ENCODE data around the gene EFNA1. TPM values are rescaled to one million over a fixed set of nuclear protein-coding genes. Genes with fewer than 3 reads are reported as not detected.
"Not testable (repeated sequence)": the region's sequence is repeated elsewhere in the genome, so short reads cannot be mapped to it uniquely, and the experiment has no call there.

Gene EFNA1
- polyA plus RNA-seq, 1 donor from 2014 or later, result 0.50 TPM

GRCh38 chr1:155155996-155156643 is 28.4 kb downstream of the EFNA1 start:
- not testable (repeated sequence) for H3K36me3 ChIP-seq (ENCODE audit: insufficient read depth, low read length); H3K4me3 ChIP-seq (ENCODE audit: low read length); H3K9ac ChIP-seq (ENCODE audit: low read length); H3K9me2 ChIP-seq (ENCODE audit: insufficient read depth, low read length); H3K9me3 ChIP-seq (ENCODE audit: low read length); H3K27me3 ChIP-seq (ENCODE audit: insufficient read depth, low read depth, low read length); H3K27ac ChIP-seq (ENCODE audit: low read length); H3F3A ChIP-seq (ENCODE audit: insufficient read depth, low read length, poor library complexity, severe bottlenecking); H2AFZ ChIP-seq (ENCODE audit: low read depth, low read length); H3K4me2 ChIP-seq (ENCODE audit: low read length); H3K79me2 ChIP-seq (replicated peaks; ENCODE audit: insufficient read depth, low read length); H4K20me1 ChIP-seq (ENCODE audit: insufficient read depth)

GRCh38 chr1:155158991-155159390 is 31.3 kb downstream of the EFNA1 start:
- H2AFZ ChIP-seq (ENCODE audit: low read depth, low read length), result no peak overlapping the region
- no peak overlapping the region for H3K4me2 ChIP-seq (ENCODE audit: low read length)
- H3K9me2 ChIP-seq (ENCODE audit: insufficient read depth, low read length), result no peaks in the 10 kb centered on the region
- no peaks in the 10 kb centered on the region for H3K36me3 ChIP-seq (ENCODE audit: insufficient read depth, low read length)
- TF ChIP-seq CTCF (IDR thresholded peaks at IDR 0.05; ENCODE audit: poor library complexity, severe bottlenecking) (no peak), EZH2 (IDR thresholded peaks at IDR 0.05; ENCODE audit: borderline replicate concordance, insufficient read depth, low read length, poor library complexity, severe bottlenecking) (no peak), EP300 (conservative IDR thresholded peaks at IDR 0.05; ENCODE audit: poor library complexity, severe bottlenecking) (no peak), MXI1 (conservative IDR thresholded peaks at IDR 0.05; ENCODE audit: poor library complexity, severe bottlenecking) (no peak), POLR2AphosphoS5 (IDR thresholded peaks at IDR 0.05) (no peak), RAD21 (conservative IDR thresholded peaks at IDR 0.05) (no peak)
- H3K9me3 ChIP-seq (ENCODE audit: low read length), result no peaks in the 10 kb centered on the region
- H3K27me3 ChIP-seq (ENCODE audit: insufficient read depth, low read depth, low read length), result no peaks in the 10 kb centered on the region
- H4K20me1 ChIP-seq (ENCODE audit: insufficient read depth), result no peaks in the 10 kb centered on the region
- no peak overlapping the region for H3K27ac ChIP-seq (ENCODE audit: low read length)
- no peak overlapping the region for H3K4me3 ChIP-seq (ENCODE audit: low read length)
- no peaks in the 10 kb centered on the region for H3K79me2 ChIP-seq (replicated peaks; ENCODE audit: insufficient read depth, low read length)
- no peak overlapping the region for H3K9ac ChIP-seq (ENCODE audit: low read length)
- H3F3A ChIP-seq (ENCODE audit: insufficient read depth, low read length, poor library complexity, severe bottlenecking), result no peaks in the 10 kb centered on the region

- Histone ChIP-seq H3K9me3 (ENCODE audit: low read length) (no peaks in the 10 kb centered on the region), H3K9ac (ENCODE audit: low read length) (no peak overlapping the region), H3K4me2 (ENCODE audit: low read length) (no peak overlapping the region), H3K36me3 (ENCODE audit: insufficient read depth, low read length) (no peaks in the 10 kb centered on the region), H4K20me1 (ENCODE audit: insufficient read depth) (no peaks in the 10 kb centered on the region), H3K27ac (ENCODE audit: low read length) (no peak overlapping the region), H3K27me3 (ENCODE audit: insufficient read depth, low read depth, low read length) (no peaks in the 10 kb centered on the region), H3K9me2 (ENCODE audit: insufficient read depth, low read length) (no peaks in the 10 kb centered on the region), H3K79me2 (replicated peaks; ENCODE audit: insufficient read depth, low read length) (no peaks in the 10 kb centered on the region), H3F3A (ENCODE audit: insufficient read depth, low read length, poor library complexity, severe bottlenecking) (no peaks in the 10 kb centered on the region), H2AFZ (ENCODE audit: low read depth, low read length) (no peak overlapping the region), H3K4me3 (ENCODE audit: low read length) (no peak overlapping the region)
- TF ChIP-seq RAD21 (conservative IDR thresholded peaks at IDR 0.05) (no peak), EZH2 (IDR thresholded peaks at IDR 0.05; ENCODE audit: borderline replicate concordance, insufficient read depth, low read length, poor library complexity, severe bottlenecking) (no peak), POLR2AphosphoS5 (IDR thresholded peaks at IDR 0.05) (no peak), REST (IDR thresholded peaks at IDR 0.05; ENCODE audit: borderline replicate concordance) (no peak)
Measured at GRCh38 chr1:155160128-155160527, 32.5 kb downstream of the EFNA1 start.

- not testable (repeated sequence) for H3F3A ChIP-seq (ENCODE audit: insufficient read depth, low read length, poor library complexity, severe bottlenecking); H3K9me2 ChIP-seq (ENCODE audit: insufficient read depth, low read length); H4K20me1 ChIP-seq (ENCODE audit: insufficient read depth); H2AFZ ChIP-seq (ENCODE audit: low read depth, low read length); H3K79me2 ChIP-seq (replicated peaks; ENCODE audit: insufficient read depth, low read length); H3K27ac ChIP-seq (ENCODE audit: low read length); H3K9me3 ChIP-seq (ENCODE audit: low read length); H3K9ac ChIP-seq (ENCODE audit: low read length); H3K4me3 ChIP-seq (ENCODE audit: low read length); H3K27me3 ChIP-seq (ENCODE audit: insufficient read depth, low read depth, low read length); H3K4me2 ChIP-seq (ENCODE audit: low read length); H3K36me3 ChIP-seq (ENCODE audit: insufficient read depth, low read length)
Measured at GRCh38 chr1:155162631-155163030, 35.0 kb downstream of the EFNA1 start.

GRCh38 chr1:155163785-155164184 is 36.1 kb downstream of the EFNA1 start:
- H3K27ac ChIP-seq (ENCODE audit: low read length); H3K36me3 ChIP-seq (ENCODE audit: insufficient read depth, low read length): not testable (repeated sequence)

More at GRCh38 chr1:155163785-155164184, 36.1 kb downstream of the EFNA1 start:
- H3K79me2 ChIP-seq (replicated peaks; ENCODE audit: insufficient read depth, low read length); H3F3A ChIP-seq (ENCODE audit: insufficient read depth, low read length, poor library complexity, severe bottlenecking); H2AFZ ChIP-seq (ENCODE audit: low read depth, low read length); H3K4me2 ChIP-seq (ENCODE audit: low read length); H3K4me3 ChIP-seq (ENCODE audit: low read length); H3K9me2 ChIP-seq (ENCODE audit: insufficient read depth, low read length); H4K20me1 ChIP-seq (ENCODE audit: insufficient read depth); H3K27me3 ChIP-seq (ENCODE audit: insufficient read depth, low read depth, low read length); H3K9me3 ChIP-seq (ENCODE audit: low read length); H3K9ac ChIP-seq (ENCODE audit: low read length): not testable (repeated sequence)

All from neural cell (in vitro differentiated cells).